SHP77 treated with DMSO at 0.1 percent for 48 hours (cell line): ENCODE results near the gene FAM222B.
"Not testable (repeated sequence)": the region's sequence is repeated elsewhere in the genome, so short reads cannot be mapped to it uniquely, and the experiment has no call there.

Source experiments
- DNase-seq: peaks from one replicate; lab custom pipeline; 2025; lab: John Stamatoyannopoulos, UW

Gene FAM222B

GRCh38 chr17:28871056-28871579 is 28.5 kb upstream of the FAM222B start:
- no peak for DNase-seq

- no peak for DNase-seq
Observed at GRCh38 chr17:28867276-28867675, 24.7 kb upstream of the FAM222B start.

- no peak for DNase-seq
Observed at GRCh38 chr17:28865946-28866752, 23.6 kb upstream of the FAM222B start.

GRCh38 chr17:28864991-28865849 is 22.6 kb upstream of the FAM222B start:
- DNase-seq: no peak

- DNase-seq: no peak
Observed at GRCh38 chr17:28863953-28864352, 21.4 kb upstream of the FAM222B start.

GRCh38 chr17:28862561-28862960 is 20.0 kb upstream of the FAM222B start:
- DNase-seq: no peak

GRCh38 chr17:28861393-28862203 is 19.0 kb upstream of the FAM222B start:
- DNase-seq: no peak

GRCh38 chr17:28860363-28860808 is 17.8 kb upstream of the FAM222B start:
- DNase-seq: no peak

GRCh38 chr17:28858801-28859355 is 16.3 kb upstream of the FAM222B start:
- DNase-seq: no peak

- DNase-seq: no peak
Observed at GRCh38 chr17:28857905-28858800, 15.6 kb upstream of the FAM222B start.

GRCh38 chr17:28856028-28856574 is 13.5 kb upstream of the FAM222B start:
- no peak for DNase-seq

GRCh38 chr17:28855336-28855679 is 12.7 kb upstream of the FAM222B start:
- no peak for DNase-seq

GRCh38 chr17:28854457-28855335 is 12.1 kb upstream of the FAM222B start, which contains the start of gene ERAL1:
ERAL1 (plus strand) TSS chr17:28855016; CDS start chr17:28855035, 19 bp downstream.
- DNase-seq: peak; percentile 91

- no peak for DNase-seq
Observed at GRCh38 chr17:28853295-28853694, 10.7 kb upstream of the FAM222B start.

- DNase-seq: no peak
Observed at GRCh38 chr17:28849281-28849680, 6.7 kb upstream of the FAM222B start.

GRCh38 chr17:28848667-28849066 is 6.1 kb upstream of the FAM222B start:
- not testable (repeated sequence) for DNase-seq

- not testable (repeated sequence) for DNase-seq
Observed at GRCh38 chr17:28846699-28847098, 4.1 kb upstream of the FAM222B start.

GRCh38 chr17:28846231-28846630 is 3.6 kb upstream of the FAM222B start:
- DNase-seq: no peak

- DNase-seq: no peak
Observed at GRCh38 chr17:28843816-28844148, 1.2 kb upstream of the FAM222B start.
